Measurements from ENCODE around the gene TNIP1.

TNIP1 gene

DNA sequence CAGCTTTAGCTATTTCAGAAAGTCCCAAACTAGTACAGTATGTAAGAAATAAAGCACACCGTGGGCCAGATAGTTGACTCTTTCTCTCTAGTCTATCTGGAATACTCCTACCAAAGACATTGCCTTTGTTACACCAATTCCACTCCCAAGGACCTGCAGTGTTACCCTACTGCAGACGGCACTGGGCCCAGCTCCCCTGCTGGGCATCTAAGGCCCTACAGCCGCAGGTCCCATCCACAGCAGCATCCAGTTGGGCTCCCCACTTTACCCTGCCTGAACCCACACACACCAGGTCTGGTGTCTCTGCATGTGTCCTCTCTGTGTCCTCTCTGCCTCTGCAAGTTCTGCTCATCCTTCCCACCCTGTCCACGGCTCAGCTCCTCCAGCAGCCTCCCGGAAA is 22.5 kb downstream of the TNIP1 start:
- no peak overlapping the region for H2AFZ ChIP-seq
- no peaks in the 10 kb centered on the region for H3K9me3 ChIP-seq (ENCODE audit: control insufficient read depth, low read length)
- H3K27me3 ChIP-seq (ENCODE audit: control insufficient read depth, insufficient read depth, low read length), result no peaks in the 10 kb centered on the region
- H3K4me3 ChIP-seq (ENCODE audit: low read depth, low read length), result no peak overlapping the region
- no peaks in the 10 kb centered on the region for H3K36me3 ChIP-seq (ENCODE audit: control insufficient read depth, insufficient read depth, low read length)
- TF ChIP-seq, protein P1, sequence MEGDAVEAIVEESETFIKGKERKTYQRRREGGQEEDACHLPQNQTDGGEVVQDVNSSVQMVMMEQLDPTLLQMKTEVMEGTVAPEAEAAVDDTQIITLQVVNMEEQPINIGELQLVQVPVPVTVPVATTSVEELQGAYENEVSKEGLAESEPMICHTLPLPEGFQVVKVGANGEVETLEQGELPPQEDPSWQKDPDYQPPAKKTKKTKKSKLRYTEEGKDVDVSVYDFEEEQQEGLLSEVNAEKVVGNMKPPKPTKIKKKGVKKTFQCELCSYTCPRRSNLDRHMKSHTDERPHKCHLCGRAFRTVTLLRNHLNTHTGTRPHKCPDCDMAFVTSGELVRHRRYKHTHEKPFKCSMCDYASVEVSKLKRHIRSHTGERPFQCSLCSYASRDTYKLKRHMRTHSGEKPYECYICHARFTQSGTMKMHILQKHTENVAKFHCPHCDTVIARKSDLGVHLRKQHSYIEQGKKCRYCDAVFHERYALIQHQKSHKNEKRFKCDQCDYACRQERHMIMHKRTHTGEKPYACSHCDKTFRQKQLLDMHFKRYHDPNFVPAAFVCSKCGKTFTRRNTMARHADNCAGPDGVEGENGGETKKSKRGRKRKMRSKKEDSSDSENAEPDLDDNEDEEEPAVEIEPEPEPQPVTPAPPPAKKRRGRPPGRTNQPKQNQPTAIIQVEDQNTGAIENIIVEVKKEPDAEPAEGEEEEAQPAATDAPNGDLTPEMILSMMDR (IDR thresholded peaks at IDR 0.05), result no peak
- peaks cover 24% of the 10 kb centered on the region for H3K4me1 ChIP-seq
- H3K79me2 ChIP-seq, result peaks cover 71% of the 10 kb centered on the region
- no peak overlapping the region for H3K4me2 ChIP-seq (ENCODE audit: low read length)
- no peak overlapping the region for H3K27ac ChIP-seq
- no peak overlapping the region for H3K9ac ChIP-seq

GRCh38 chr5:151056379-151057325 is 24.2 kb downstream of the TNIP1 start:
- H3K79me2 ChIP-seq, result peaks cover 65% of the 10 kb centered on the region
- H2AFZ ChIP-seq, result no peak overlapping the region
- TF ChIP-seq, protein P1 (IDR thresholded peaks at IDR 0.05), result no peak
- peaks cover 18% of the 10 kb centered on the region for H3K4me1 ChIP-seq
- no peak overlapping the region for H3K27ac ChIP-seq
- H3K27me3 ChIP-seq (ENCODE audit: control insufficient read depth, insufficient read depth, low read length), result no peaks in the 10 kb centered on the region
- H3K9ac ChIP-seq, result no peak overlapping the region
- H3K4me3 ChIP-seq (ENCODE audit: low read depth, low read length), result no peak overlapping the region
- H3K9me3 ChIP-seq (ENCODE audit: control insufficient read depth, low read length), result no peaks in the 10 kb centered on the region
- no peaks in the 10 kb centered on the region for H3K36me3 ChIP-seq (ENCODE audit: control insufficient read depth, insufficient read depth, low read length)
- no peak overlapping the region for H3K4me2 ChIP-seq (ENCODE audit: low read length)

DNA sequence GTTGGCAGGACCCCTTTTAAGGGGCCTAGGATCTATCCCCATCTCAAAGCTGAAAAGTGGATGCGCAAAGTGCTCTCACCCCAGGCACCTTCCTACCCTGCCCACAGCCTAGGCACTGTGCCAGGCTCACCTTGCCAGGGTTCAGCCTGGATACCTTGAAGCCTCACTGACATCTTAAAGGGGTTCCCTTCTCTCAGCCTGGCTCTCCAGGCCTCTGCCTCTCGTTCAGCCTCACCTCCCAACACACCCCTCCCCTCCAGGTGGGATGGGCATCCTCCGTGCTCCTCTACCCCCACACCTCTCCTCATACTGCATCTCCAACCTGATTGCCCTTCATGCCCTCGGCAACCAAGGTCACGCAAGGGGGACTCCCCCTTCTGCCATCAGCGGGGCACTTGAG is 25.5 kb downstream of the TNIP1 start:
- no peaks in the 10 kb centered on the region for H3K27me3 ChIP-seq (ENCODE audit: control insufficient read depth, insufficient read depth, low read length)
- no peak overlapping the region for H3K9ac ChIP-seq
- peaks cover 18% of the 10 kb centered on the region for H3K4me1 ChIP-seq
- peaks cover 57% of the 10 kb centered on the region for H3K79me2 ChIP-seq
- H3K36me3 ChIP-seq (ENCODE audit: control insufficient read depth, insufficient read depth, low read length), result no peaks in the 10 kb centered on the region
- no peak overlapping the region for H3K27ac ChIP-seq
- TF ChIP-seq, protein P1 (IDR thresholded peaks at IDR 0.05), result no peak
- no peak overlapping the region for H2AFZ ChIP-seq
- no peaks in the 10 kb centered on the region for H3K9me3 ChIP-seq (ENCODE audit: control insufficient read depth, low read length)
- H3K4me3 ChIP-seq (ENCODE audit: low read depth, low read length), result no peak overlapping the region
- H3K4me2 ChIP-seq (ENCODE audit: low read length), result no peak overlapping the region

DNA sequence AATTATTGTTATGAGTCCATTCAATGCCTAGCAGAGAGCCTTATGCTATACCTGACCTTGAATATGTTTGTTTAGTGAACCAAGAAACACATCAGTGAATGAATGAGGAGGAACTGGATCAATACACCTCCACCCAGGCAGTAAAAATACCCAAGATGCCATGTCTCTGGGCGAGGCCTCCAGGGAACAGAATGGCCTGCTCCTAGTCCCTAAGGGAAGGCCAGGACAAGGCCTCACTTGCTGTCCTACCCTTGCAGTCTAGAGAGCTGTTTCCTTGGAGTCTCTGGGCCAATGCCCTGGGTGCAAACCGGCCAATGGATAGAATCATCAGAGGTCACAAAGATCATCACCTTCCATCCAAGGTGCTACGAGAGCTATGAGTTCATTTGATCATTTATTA is 26.1 kb downstream of the TNIP1 start:
- Histone ChIP-seq H3K27me3 (ENCODE audit: control insufficient read depth, insufficient read depth, low read length) (no peaks in the 10 kb centered on the region), H3K4me3 (ENCODE audit: low read depth, low read length) (no peak overlapping the region), H2AFZ (no peak overlapping the region), H3K9ac (no peak overlapping the region), H3K36me3 (ENCODE audit: control insufficient read depth, insufficient read depth, low read length) (no peaks in the 10 kb centered on the region), H3K27ac (no peak overlapping the region), H3K79me2 (peaks cover 52% of the 10 kb centered on the region), H3K4me2 (ENCODE audit: low read length) (no peak overlapping the region), H3K4me1 (peaks cover 12% of the 10 kb centered on the region), H3K9me3 (ENCODE audit: control insufficient read depth, low read length) (no peaks in the 10 kb centered on the region)
- TF ChIP-seq, protein P1 (IDR thresholded peaks at IDR 0.05), result no peak

Measured in parathyroid adenoma (tissue), 2 donors.